PC-9 (cell line): ENCODE data around the gene C14orf93. TPM values are rescaled to one million over a fixed set of nuclear protein-coding genes. Genes with fewer than 3 reads are reported as not detected.

Experiments used
- BruUV-seq: library from RNA; stranded (reverse); fragments of 400-500 nt; replicated peaks from 2 replicates; lab custom pipeline; 2021; lab: Mats Ljungman, UMichigan
- CTCF ChIA-PET: fragments of 300-600 bp; sonication (Branson Sonifier 250); formaldehyde crosslinking; loops from one replicate; lab custom pipeline; 2022; ENCODE audit warnings: antibody characterized with exemption; lab: Charles Lee
- POLR2A ChIA-PET: fragments of 300-600 bp; sonication (Branson Sonifier 250); formaldehyde crosslinking; loops from one replicate; lab custom pipeline; 2022; ENCODE audit warnings: antibody characterized with exemption; ENCODE audit not compliant: unreplicated experiment; lab: Charles Lee
- DNase-seq, 2 experiments: peaks; one replicate each; pipeline versions ENCODE4 v3.0.0 to v3.0.0-alpha.2; 2015 to 2022; ENCODE audit warnings: mixed read lengths in 1 of 2
- H2AFZ ChIP-seq: fragments of 200-600 bp; sonication (generic); 2 replicates; pipeline ENCODE4 v1.8.1; 2017; ENCODE audit warnings: antibody characterized with exemption
- H3F3A ChIP-seq: fragments of 200-600 bp; sonication (generic); 2 replicates; pipeline ENCODE4 v1.8.1; 2017; ENCODE audit warnings: antibody characterized with exemption, mild to moderate bottlenecking, low read depth; ENCODE audit not compliant: insufficient read depth
- H3K27ac ChIP-seq: fragments of 200-600 bp; sonication (generic); 2 replicates; pipeline ENCODE4 v1.6.1; 2016; ENCODE audit warnings: mixed run types
- H3K27me3 ChIP-seq: fragments of 200-600 bp; sonication (generic); 2 replicates; pipeline ENCODE4 v1.6.1; 2016; ENCODE audit warnings: low read depth, mixed run types; ENCODE audit not compliant: insufficient read depth
- H3K36me3 ChIP-seq: fragments of 200-600 bp; sonication (generic); 2 replicates; pipeline ENCODE4 v1.6.1; 2016; ENCODE audit warnings: low read depth, mixed run types
- H3K4me1 ChIP-seq: fragments of 200-600 bp; sonication (generic); replicated peaks from 2 replicates; pipeline ENCODE4 v1.6.1; 2016; ENCODE audit warnings: mixed run types; ENCODE audit not compliant: insufficient read depth
- H3K4me2 ChIP-seq: fragments of 200-600 bp; sonication (generic); 2 replicates; pipeline ENCODE4 v1.6.1; 2017; ENCODE audit warnings: mixed run types
- H3K4me3 ChIP-seq: fragments of 200-600 bp; sonication (generic); 2 replicates; pipeline ENCODE4 v1.6.1; 2016; ENCODE audit warnings: mixed run types
- H3K79me2 ChIP-seq: fragments of 200-600 bp; sonication (generic); 2 replicates; pipeline ENCODE4 v1.6.1; 2017; ENCODE audit warnings: low read depth, mixed run types
- H3K9me2 ChIP-seq: fragments of 200-600 bp; sonication (generic); 2 replicates; pipeline ENCODE4 v1.8.1; 2017; ENCODE audit warnings: mild to moderate bottlenecking; ENCODE audit not compliant: insufficient read depth
- H3K9me3 ChIP-seq: fragments of 200-600 bp; sonication (generic); 2 replicates; pipeline ENCODE4 v1.8.1; 2016; ENCODE audit warnings: low read depth; ENCODE audit not compliant: insufficient read depth
- H4K20me1 ChIP-seq: fragments of 200-600 bp; sonication (generic); 2 replicates; pipeline ENCODE4 v1.8.1; 2017; ENCODE audit not compliant: insufficient read depth
- EZH2 ChIP-seq: fragments of 200-600 bp; sonication (generic); IDR thresholded peaks from 2 replicates; pipeline ENCODE4 v1.8.0; 2017; ENCODE audit warnings: antibody characterized with exemption, low read depth
- intact Hi-C: fragments of 100-400 bp; cut with micrococcal nuclease; formaldehyde crosslinking; loops from one replicate; pipeline ENCODE4 v1.10.0; 2022; ENCODE audit not compliant: unreplicated experiment
- total RNA-seq: library from RNA; stranded (reverse); gene quantifications from 2 replicates; pipeline ENCODE4 v1.2.3, GENCODE V29; 2021
- TF ChIP-seq, protein P1 (sequence below): fragments of 200-600 bp; sonication (generic); conservative IDR thresholded peaks from 2 replicates; pipeline ENCODE4 v1.6.1; 2017; ENCODE audit warnings: mixed run types, antibody characterized with exemption, mild to moderate bottlenecking, moderate library complexity

C14orf93 gene
- total RNA-seq, 1 experiment from 2014 or later: 13.9 TPM

DNA sequence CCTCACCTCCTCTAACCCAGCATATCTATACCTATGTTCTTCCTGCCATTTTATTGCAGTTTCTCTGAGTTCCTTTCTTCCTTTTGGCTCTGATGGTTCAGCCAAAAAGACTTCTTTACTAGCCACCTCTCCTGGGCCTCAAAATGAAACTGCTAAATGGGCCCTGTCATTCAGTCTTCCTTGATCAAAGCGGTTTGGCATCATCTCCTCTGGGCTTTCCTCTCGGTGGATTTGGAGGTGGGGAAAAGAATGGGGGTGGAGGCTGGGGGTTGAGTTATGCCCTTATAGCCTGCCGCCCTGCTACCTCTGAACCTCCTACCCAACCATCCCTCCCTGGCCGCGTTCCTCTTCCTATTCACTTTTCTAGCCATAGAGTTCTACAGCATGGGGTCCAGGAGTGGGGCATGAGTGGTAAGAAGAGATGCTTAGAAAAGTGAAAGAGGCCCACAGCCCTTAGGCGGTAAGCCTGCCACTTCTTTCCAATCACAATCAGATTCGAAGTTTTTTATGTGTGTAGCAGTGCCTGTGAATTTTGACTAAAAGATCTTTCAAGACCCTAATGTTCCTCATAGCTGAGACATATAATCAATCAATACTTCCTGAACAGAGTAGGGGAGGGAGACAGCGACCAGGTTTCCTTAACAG, 30.1 kb downstream of the C14orf93 start:
- 0 out of 2 replicates have a peak overlapping the region, but pooled peaks have one; percentile 76 for H3K27ac ChIP-seq
- DNase-seq: no peak
- H3K36me3 ChIP-seq: no peaks in the 10 kb centered on the region
- no peaks in the 10 kb centered on the region for H3K9me2 ChIP-seq
- no peaks in the 10 kb centered on the region for H3K9me3 ChIP-seq
- H3K4me2 ChIP-seq: peak overlapping the region; percentile 87
- H3K4me3 ChIP-seq: peak overlapping the region; percentile 72; the same call in 1 of the 2 replicates
- ChIA-PET POLR2A (no interaction called here), CTCF (interaction anchor here (0.5 to 0.8 kb wide), 2 partner anchors 33 to 231 kb away, joined by 3 read pairs; no protein-coding TSS in a partner anchor)
- H3K79me2 ChIP-seq: peaks cover 26% of the 10 kb centered on the region
- BruUV-seq: TSS peak; percentile 46
- no peaks in the 10 kb centered on the region for H3K27me3 ChIP-seq
- intact Hi-C loops: loop anchor here (1.0 kb wide), 1 partner anchor 109 kb away; the partner anchor contains the start of gene LRP10
- peaks cover 50% of the 10 kb centered on the region for H3K4me1 ChIP-seq
- TF ChIP-seq EZH2: no peak
- TF ChIP-seq, protein P1, sequence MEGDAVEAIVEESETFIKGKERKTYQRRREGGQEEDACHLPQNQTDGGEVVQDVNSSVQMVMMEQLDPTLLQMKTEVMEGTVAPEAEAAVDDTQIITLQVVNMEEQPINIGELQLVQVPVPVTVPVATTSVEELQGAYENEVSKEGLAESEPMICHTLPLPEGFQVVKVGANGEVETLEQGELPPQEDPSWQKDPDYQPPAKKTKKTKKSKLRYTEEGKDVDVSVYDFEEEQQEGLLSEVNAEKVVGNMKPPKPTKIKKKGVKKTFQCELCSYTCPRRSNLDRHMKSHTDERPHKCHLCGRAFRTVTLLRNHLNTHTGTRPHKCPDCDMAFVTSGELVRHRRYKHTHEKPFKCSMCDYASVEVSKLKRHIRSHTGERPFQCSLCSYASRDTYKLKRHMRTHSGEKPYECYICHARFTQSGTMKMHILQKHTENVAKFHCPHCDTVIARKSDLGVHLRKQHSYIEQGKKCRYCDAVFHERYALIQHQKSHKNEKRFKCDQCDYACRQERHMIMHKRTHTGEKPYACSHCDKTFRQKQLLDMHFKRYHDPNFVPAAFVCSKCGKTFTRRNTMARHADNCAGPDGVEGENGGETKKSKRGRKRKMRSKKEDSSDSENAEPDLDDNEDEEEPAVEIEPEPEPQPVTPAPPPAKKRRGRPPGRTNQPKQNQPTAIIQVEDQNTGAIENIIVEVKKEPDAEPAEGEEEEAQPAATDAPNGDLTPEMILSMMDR: no peak
- no peak overlapping the region for H2AFZ ChIP-seq
- peaks cover 34% of the 10 kb centered on the region for H3F3A ChIP-seq
- H4K20me1 ChIP-seq: no peaks in the 10 kb centered on the region

DNA sequence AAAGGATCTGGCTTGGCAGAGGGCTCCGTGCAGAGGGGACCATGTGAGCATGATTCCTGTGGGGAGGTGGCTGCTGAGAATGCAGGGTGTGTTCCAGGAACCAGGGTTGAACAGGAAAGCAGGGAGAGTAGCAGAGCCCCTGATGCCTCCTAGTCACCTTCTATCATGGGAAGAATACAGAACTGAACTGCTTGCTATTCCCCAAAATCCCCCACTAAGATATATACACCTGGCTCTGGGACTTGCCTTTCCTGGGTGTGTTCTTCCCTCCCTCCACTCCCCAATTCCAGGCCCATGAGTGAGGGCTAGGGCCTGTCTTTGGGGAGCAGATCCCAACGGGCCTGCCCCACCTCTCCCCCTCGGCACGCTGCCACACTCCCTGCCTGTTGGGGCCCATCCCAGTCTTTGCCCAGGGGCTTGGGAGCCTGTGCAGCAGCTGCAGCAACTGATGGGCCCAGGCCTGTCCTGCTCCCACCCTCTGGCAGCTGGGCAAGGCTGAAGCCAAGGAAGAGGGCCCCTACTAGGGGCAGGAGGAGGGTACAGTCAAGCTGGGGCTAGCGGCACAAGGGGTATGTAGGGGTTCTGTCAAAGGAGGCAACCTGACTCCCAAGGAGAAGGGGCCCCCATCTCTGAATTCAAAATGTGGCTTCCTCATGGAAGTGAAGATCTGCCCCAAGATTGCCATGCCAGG, 30.8 kb downstream of the C14orf93 start:
- no TSS peak for BruUV-seq
- H3K4me1 ChIP-seq: peaks cover 50% of the 10 kb centered on the region
- DNase-seq: peak in 1 of 2 experiments; percentile 51
- peaks cover 34% of the 10 kb centered on the region for H3F3A ChIP-seq
- peak overlapping the region; percentile 76 for H3K27ac ChIP-seq
- peak overlapping the region; percentile 87 for H3K4me2 ChIP-seq
- H3K27me3 ChIP-seq: no peaks in the 10 kb centered on the region
- no peaks in the 10 kb centered on the region for H3K9me2 ChIP-seq
- H3K79me2 ChIP-seq: peaks cover 26% of the 10 kb centered on the region
- ChIA-PET CTCF (interaction anchor here (0.5 kb wide), 1 partner anchor 232 kb away, joined by 3 read pairs; no protein-coding TSS in a partner anchor), POLR2A (no interaction called here)
- H4K20me1 ChIP-seq: no peaks in the 10 kb centered on the region
- TF ChIP-seq EZH2: no peak
- TF ChIP-seq, protein P1: no peak
- no peaks in the 10 kb centered on the region for H3K9me3 ChIP-seq
- peak overlapping the region; percentile 72; the same call in 1 of the 2 replicates for H3K4me3 ChIP-seq
- H2AFZ ChIP-seq: no peak overlapping the region
- peaks cover under 1% of the 10 kb centered on the region; the same call in 1 of the 2 replicates for H3K36me3 ChIP-seq
- intact Hi-C loops: loop anchor here (1.0 kb wide), 1 partner anchor 108 kb away; the partner anchor contains the start of gene LRP10

DNA sequence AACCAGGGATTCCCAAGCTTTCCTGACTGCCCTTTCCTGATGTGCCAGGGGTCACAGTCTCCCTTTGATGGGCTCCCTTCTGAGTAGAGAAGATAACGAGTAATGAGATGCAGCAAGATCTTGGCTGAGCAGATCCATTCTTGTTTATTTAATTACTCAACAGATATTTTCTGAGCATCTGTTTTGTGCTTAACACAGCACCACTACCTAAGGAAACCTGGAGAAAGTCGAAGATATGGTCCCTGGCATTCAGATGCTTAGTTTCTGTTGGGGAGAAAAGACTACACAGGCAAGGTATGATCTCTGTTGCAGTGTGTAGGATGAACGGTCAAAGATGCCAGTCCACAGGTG, 31.5 kb downstream of the C14orf93 start:
- intact Hi-C loops: no loop called here
- TF ChIP-seq EZH2: no peak
- TF ChIP-seq, protein P1: no peak
- no peak overlapping the region for H2AFZ ChIP-seq
- H3K4me1 ChIP-seq: peaks cover 48% of the 10 kb centered on the region
- no TSS peak for BruUV-seq
- H3K79me2 ChIP-seq: peaks cover 26% of the 10 kb centered on the region
- ChIA-PET CTCF (interaction anchor here (0.6 kb wide), 1 partner anchor 84 kb away, joined by 9 read pairs; no protein-coding TSS in a partner anchor), POLR2A (no interaction called here)
- DNase-seq: no peak
- no peaks in the 10 kb centered on the region for H4K20me1 ChIP-seq
- H3K4me3 ChIP-seq: peak overlapping the region; percentile 38; the same call in 1 of the 2 replicates
- peak overlapping the region; percentile 76 for H3K27ac ChIP-seq
- no peaks in the 10 kb centered on the region for H3K9me3 ChIP-seq
- peaks cover 5% of the 10 kb centered on the region; the same call in 1 of the 2 replicates for H3K36me3 ChIP-seq
- H3K4me2 ChIP-seq: peak overlapping the region; percentile 87
- no peaks in the 10 kb centered on the region for H3K9me2 ChIP-seq
- H3F3A ChIP-seq: peaks cover 34% of the 10 kb centered on the region
- H3K27me3 ChIP-seq: no peaks in the 10 kb centered on the region
